ENCODE data around the gene ADGRF4.
"Not testable (repeated sequence)": the region's sequence is repeated elsewhere in the genome, so short reads cannot be mapped to it uniquely, and the experiment has no call there.

ADGRF4 gene

GRCh38 chr6:47734831-47735481 lies 36.6 kb downstream of the ADGRF4 start:
- no peak for DNase-seq (ENCODE audit: low spot score)

DNA sequence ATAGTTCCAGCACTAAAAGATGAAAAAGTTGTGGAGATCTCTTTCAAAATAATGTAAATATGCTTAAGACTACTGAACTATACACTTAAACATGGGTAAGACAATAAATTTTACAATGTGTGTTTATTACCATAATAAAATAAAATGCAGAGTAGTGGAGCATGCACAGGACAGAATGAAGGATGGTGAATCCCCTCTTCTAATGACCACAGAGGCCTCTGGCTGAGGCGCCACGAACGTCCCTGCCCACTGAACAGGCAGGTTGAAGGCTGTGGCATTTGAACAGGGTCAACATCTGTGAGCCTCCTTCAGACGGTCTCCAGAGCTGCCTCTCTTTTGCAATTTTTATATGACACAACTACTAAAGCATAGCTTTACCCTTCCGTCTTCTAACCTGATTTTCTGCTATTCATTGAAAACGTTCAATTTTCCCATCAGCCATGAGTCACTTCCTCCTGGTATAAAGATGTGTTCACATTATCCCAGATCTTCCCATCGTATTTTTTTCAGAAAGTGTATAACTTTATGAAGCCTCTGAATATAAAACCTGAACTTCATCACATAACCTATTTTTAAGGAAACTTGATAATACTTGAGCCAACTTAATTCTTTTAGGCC lies 37.8 kb downstream of the ADGRF4 start:
- no peak for DNase-seq (ENCODE audit: low spot score)

DNA sequence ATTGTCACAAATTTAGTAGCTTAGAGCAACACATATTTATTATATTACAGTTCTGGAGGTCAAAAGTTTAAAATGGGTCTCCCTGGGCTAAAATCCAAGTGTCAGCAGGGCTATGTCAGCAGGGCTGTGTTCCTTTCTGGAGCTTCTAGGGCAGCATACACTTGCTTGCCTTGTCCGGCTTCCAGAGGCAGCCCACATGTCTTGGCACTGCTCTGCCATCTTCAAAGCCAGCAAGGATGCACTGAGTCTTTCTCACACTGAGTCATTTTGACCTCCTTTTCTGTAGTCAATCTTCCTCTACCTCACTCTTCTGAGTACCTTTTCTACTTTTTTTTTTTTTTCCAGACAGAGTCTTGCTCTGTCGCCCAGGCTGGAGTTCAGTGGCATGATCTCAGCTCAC lies 39.0 kb downstream of the ADGRF4 start:
- no peak for DNase-seq (ENCODE audit: low spot score)

GRCh38 chr6:47740714-47741113 lies 42.3 kb downstream of the ADGRF4 start:
- no peak for DNase-seq (ENCODE audit: low spot score)

DNA sequence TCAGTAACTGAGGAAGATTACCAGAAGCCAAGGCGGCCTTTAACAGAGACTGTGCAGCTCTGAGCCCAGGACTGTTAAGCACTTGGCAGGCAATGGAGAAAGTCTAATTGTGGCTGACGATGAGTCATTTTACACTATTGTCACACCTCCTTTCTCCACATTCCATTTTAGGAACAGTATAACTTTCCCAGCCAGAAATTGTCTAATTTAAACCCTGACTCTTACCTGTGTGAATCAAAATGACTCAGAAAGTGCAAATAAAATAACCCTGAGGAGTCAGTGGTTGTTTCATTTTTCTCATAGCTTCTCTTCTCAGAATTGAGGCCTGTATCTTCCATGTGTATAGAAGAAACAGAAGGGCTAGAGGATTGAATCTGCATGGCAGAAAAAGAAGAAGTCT lies 43.4 kb downstream of the ADGRF4 start:
- no peak for DNase-seq (ENCODE audit: low spot score)

- DNase-seq (ENCODE audit: low spot score) = no peak
Measured at GRCh38 chr6:47743744-47744143, 45.4 kb downstream of the ADGRF4 start.

- DNase-seq (ENCODE audit: low spot score) = not testable (repeated sequence)
Measured at GRCh38 chr6:47745269-47745668, 46.9 kb downstream of the ADGRF4 start.

- no peak for DNase-seq (ENCODE audit: low spot score)
Measured at GRCh38 chr6:47749757-47750156, 51.4 kb downstream of the ADGRF4 start.

GRCh38 chr6:47752801-47753200 lies 54.4 kb downstream of the ADGRF4 start:
- DNase-seq (ENCODE audit: low spot score) = no peak

GRCh38 chr6:47759364-47759763 lies 61.0 kb downstream of the ADGRF4 start:
- DNase-seq (ENCODE audit: low spot score) = no peak

DNA sequence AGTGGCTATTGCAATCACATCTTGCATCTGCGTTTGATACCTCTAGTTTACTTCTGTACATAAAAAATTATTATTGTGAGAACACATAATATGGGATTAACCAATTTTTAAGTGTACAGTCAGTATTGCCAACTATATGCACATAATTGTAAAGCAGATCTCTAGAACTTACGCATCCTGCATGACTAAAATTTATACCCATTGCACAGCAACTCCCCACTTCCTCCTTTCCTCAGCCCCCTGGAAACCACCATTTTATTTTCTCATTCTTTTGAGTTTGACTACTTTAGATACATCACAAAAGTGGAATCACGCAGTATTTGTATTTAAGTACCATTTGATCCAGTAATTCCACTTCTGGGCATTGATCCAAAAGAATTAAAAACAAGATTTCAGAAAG lies 64.1 kb downstream of the ADGRF4 start:
- DNase-seq (ENCODE audit: low spot score) = no peak

DNA sequence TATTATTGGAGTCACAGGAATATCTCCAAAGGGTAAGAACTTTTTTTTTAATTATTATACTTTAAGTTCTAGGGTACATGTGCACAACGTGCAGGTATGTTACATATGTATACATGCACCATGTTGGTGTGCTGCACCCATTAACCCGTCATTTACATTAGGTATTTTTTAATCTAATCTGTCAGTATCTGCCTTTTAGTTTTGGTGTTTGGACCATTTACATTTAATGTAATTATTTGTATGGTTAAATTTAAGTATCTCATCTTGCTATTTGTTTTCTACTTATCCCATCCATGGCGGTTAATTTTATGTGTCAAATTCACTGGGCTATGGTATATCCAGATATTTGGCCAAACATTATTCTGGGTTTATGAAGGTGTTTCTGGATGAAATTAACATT lies 68.1 kb downstream of the ADGRF4 start:
- DNase-seq (ENCODE audit: low spot score) = no peak

GRCh38 chr6:47767102-47767501 lies 68.7 kb downstream of the ADGRF4 start:
- no peak for DNase-seq (ENCODE audit: low spot score)

DNA sequence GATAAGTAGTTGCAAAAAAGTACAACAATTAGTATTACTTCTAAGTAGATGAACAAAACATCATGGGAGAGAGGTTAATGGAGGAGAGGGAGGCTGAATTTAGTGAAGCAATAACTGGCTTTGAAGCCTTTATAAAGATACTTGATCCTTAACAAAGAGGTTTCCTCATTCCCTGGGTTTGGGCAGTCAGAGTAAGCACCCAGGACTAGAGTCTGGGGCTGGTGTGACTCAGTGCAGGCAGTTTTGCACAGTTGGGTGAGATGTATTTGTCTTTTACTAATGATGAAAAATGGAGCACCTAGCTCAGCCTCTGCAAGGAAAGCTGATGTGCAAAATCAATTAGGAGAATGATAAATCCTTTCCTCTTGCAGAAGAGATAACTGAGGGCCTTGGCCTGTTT lies 71.6 kb downstream of the ADGRF4 start:
- DNase-seq (ENCODE audit: low spot score) = no peak

Measured in hepatic stellate cell (primary cell).